Measurements from ENCODE around the gene KLRF1. TPM values are rescaled to one million over a fixed set of nuclear protein-coding genes. Genes with fewer than 3 reads are reported as not detected.

Gene KLRF1
- total RNA-seq, 2 donors from 2014 or later: 0.54 to 0.92 TPM

GRCh38 chr12:9784816-9785215 lies 42.5 kb upstream of the KLRF1 start:
- no peak for ATAC-seq (ENCODE audit: insufficient number of reproducible peaks, low FRiP score, low read depth)
- no peak for TF ChIP-seq CTCF (IDR thresholded peaks at IDR 0.05)

GRCh38 chr12:9786726-9787717 lies 40.3 kb upstream of the KLRF1 start:
- no peaks in the 10 kb centered on the region for H3K36me3 ChIP-seq
- TF ChIP-seq CTCF (IDR thresholded peaks at IDR 0.05): no peak
- no peaks in the 10 kb centered on the region for H3K9me3 ChIP-seq
- no peak for DNase-seq (ENCODE audit: low spot score)
- H3K27me3 ChIP-seq (replicated peaks; ENCODE audit: insufficient read depth): no peaks in the 10 kb centered on the region
- H3K4me1 ChIP-seq (ENCODE audit: control insufficient read depth in 1 of 2, low read depth in 2 of 2): no peaks in the 10 kb centered on the region
- no peak for ATAC-seq (ENCODE audit: insufficient number of reproducible peaks, low FRiP score, low read depth)
- H3K27ac ChIP-seq: no peak overlapping the region
- no peak overlapping the region for H3K4me3 ChIP-seq

More at GRCh38 chr12:9784816-9785215, 42.5 kb upstream of the KLRF1 start:
- DNase-seq (ENCODE audit: low spot score): no peak
- Histone ChIP-seq H3K9me3 (no peaks in the 10 kb centered on the region), H3K27me3 (replicated peaks; ENCODE audit: insufficient read depth) (no peaks in the 10 kb centered on the region), H3K4me3 (no peak overlapping the region), H3K4me1 (ENCODE audit: control insufficient read depth in 1 of 2, low read depth in 2 of 2) (no peaks in the 10 kb centered on the region), H3K27ac (no peak overlapping the region), H3K36me3 (no peaks in the 10 kb centered on the region)

GRCh38 chr12:9792185-9792900 lies 34.9 kb upstream of the KLRF1 start:
- Histone ChIP-seq H3K4me1 (ENCODE audit: control insufficient read depth in 1 of 2, low read depth in 2 of 2) (no peaks in the 10 kb centered on the region), H3K36me3 (no peaks in the 10 kb centered on the region), H3K4me3 (no peak overlapping the region), H3K9me3 (no peaks in the 10 kb centered on the region), H3K27ac (no peak overlapping the region), H3K27me3 (replicated peaks; ENCODE audit: insufficient read depth) (no peaks in the 10 kb centered on the region)
- no peak for DNase-seq (ENCODE audit: low spot score)
- TF ChIP-seq CTCF (IDR thresholded peaks at IDR 0.05): no peak
- ATAC-seq (ENCODE audit: insufficient number of reproducible peaks, low FRiP score, low read depth): no peak

GRCh38 chr12:9792961-9793617 lies 34.2 kb upstream of the KLRF1 start:
- no peak for ATAC-seq (ENCODE audit: insufficient number of reproducible peaks, low FRiP score, low read depth)
- DNase-seq (ENCODE audit: low spot score): no peak
- TF ChIP-seq CTCF (IDR thresholded peaks at IDR 0.05): no peak
- Histone ChIP-seq H3K9me3 (no peaks in the 10 kb centered on the region), H3K27ac (no peak overlapping the region), H3K36me3 (no peaks in the 10 kb centered on the region), H3K4me3 (no peak overlapping the region), H3K27me3 (replicated peaks; ENCODE audit: insufficient read depth) (no peaks in the 10 kb centered on the region), H3K4me1 (ENCODE audit: control insufficient read depth in 1 of 2, low read depth in 2 of 2) (no peaks in the 10 kb centered on the region)

Data from thoracic aorta (tissue), 2 donors.